CMK (cell line): Measurements from ENCODE around the gene DGCR6.
"Not testable (repeated sequence)": the region's sequence is repeated elsewhere in the genome, so short reads cannot be mapped to it uniquely, and the experiment has no call there.

Experiments used
- DNase-seq: peaks from one replicate; pipeline ENCODE4 v3.0.0-alpha.2; 2010; ENCODE audit warnings: low read depth

Gene DGCR6

DNA sequence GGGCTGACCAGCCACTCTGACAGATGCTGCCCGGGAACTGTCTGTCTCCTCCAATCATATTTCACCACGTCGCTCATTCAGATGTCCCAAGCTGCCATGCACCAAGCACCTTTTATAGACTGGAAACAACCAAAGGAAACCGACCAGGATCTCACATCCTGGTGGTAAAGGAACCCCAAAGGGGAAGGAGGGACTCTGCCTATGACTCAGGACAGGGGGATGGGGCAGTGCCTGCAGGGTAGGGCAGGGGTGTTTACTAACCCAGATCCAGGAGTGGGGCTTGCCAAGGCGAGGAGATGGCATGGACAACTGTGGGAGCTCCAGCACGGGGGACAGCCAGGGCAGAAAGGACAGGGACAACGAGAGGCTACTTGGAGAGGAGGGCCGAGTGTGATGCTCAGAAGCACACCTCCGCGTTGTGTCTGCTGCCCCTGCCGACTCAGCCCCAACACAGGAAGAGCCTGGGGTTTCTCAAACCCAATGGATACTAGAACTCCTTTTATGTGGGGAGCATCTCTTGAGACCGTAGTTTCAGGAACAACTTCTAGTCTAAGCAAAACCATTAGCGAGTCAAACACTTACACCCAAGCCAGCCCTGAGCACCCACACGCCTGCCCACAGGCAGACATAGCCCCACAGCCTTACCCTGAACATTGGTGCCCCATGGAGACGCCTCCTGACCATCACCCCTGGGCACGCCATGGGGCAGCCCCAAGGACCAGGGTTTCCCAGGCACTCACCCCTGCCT, 26.0 kb downstream of the DGCR6 start:
- no peak for DNase-seq

DNA sequence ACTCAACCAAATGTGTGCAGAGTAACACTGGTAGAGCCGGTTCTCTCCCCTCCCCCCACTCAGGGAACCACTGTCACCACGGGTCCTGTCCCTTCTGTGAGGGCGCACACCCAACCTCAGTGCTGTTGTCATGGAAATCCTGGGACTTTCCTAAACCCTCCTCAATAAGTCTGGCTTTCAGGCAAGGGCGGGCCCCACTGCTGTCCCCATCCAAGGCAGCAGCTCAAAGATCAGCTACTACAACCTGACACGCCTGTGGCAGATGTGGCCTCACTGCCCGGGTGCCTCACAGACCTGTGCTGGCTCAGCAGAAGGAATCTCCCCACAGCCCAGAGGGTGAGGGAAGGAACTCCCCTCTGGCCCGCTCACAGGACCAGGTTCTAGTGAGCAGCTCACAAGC, 27.8 kb downstream of the DGCR6 start:
- DNase-seq: no peak

DNA sequence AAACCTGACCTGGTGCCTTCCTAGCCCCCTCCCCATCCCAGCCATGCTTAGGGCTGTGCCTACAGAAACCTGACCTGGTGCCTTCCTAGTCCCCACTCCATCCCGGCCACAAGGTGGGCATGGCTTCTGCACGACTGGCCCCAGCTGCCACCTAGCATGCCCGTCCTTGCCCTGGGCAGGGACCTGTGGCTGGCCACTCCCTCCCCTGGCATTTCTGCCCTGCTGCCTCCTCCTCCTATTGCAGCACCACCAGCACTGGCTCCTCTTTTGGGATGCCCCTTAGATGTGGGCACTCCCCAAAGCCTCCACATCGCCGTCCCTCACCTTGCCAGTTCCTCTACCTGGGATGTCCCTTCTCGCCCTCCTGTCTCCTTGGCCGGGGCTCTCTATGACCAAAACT, 28.6 kb downstream of the DGCR6 start:
- DNase-seq: not testable (repeated sequence)

DNA sequence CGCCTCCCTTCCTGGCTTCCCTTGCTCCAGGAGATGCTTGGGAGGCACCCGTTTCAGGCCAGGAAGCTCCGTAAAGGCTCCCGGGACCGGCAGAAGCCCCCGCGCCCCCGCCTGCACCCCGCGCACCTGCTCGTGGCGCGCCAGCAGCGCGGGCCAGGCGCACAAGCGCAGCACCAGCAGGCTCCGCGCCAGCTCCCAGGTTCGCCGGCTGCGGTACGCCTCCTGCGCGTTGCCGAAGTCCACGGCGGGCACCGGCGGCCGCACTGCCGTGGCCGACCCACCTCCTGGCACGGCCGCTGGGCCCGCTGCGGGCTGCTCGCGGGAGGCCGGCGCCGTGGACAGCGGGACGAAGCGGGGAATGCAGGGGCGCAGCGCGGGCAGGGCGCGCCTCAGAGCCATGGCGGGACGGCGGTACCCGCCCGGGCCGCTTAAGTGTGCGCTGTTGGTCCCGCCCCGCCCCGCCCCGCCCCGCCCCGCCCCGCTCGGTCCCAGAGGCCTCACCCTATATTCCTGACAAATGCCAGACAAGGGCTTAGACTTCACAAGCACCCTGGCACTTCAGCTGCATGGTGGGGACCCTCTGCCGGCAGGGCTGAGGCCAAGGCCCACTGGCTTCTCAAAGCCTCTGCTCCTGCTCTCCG, 29.9 kb downstream of the DGCR6 start, which contains the start of gene PRODH:
Gene PRODH (minus strand): TSS at position 405 of the 641 bp plus-strand sequence. CDS start 6 bp downstream, at position 399.
- no peak for DNase-seq

DNA sequence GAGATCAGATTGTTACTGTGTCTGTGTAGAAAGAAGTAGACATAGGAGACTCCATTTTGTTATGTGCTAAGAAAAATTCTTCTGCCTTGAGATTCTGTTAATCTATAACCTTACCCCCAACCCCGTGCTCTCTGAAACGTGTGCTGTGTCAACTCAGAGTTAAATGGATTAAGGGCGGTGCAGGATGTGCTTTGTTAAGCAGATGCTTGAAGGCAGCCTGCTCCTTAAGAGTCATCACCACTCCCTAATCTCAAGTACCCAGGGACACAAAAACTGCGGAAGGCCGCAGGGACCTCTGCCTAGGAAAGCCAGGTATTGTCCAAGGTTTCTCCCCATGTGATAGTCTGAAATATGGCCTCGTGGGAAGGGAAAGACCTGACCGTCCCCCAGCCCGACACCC, 32.6 kb downstream of the DGCR6 start:
- not testable (repeated sequence) for DNase-seq

DNA sequence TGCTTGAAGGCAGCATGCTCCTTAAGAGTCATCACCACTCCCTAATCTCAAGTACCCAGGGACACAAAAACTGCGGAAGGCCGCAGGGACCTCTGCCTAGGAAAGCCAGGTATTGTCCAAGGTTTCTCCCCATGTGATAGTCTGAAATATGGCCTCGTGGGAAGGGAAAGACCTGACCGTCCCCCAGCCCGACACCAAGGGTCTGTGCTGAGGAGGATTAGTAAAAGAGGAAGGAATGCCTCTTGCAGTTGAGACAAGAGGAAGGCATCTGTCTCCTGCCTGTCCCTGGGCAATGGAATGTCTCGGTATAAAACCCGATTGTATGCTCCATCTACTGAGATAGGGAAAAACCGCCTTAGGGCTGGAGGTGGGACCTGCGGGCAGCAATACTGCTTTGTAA, 41.0 kb downstream of the DGCR6 start:
- not testable (repeated sequence) for DNase-seq

DNA sequence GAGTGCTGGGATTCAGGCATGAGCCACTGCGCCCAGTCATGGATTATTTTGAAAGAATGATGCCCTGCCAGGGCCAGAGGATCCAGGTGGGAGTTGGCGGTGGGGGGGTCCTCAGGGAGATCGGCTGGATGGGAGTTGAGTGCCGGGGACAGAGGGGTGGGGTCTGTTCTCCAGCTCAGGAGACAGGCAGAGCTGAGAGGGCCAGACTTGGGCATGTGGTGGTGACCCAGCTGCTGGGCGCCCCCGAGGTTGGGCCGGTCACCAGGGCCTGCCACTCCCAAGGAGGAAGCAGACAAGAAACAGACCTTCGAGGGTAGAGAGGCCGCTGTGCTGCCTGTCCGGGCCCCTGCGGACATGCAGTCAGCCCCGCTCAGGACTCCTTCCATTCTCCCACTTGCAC, 41.8 kb downstream of the DGCR6 start:
- no peak for DNase-seq

DNA sequence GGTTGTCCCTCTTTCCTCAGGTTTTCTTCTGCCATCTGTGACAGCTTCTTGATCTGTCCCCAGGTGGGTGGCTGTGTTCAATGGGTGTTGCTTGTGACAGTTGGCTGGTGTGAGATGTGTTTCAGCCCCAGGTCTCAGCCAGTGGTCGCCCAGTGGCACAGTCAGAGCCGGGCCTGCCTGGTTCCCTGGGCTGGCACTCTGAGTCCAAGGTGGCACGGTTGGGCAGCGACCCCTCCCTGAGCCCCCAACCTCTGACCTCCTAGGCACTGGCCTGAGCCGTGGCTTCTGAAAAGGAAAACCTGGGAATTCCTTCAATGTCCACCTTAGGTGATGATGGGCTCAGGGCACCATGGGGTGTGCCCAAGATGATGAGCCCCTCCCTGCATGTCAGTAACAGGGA, 44.0 kb downstream of the DGCR6 start:
- DNase-seq: no peak

DNA sequence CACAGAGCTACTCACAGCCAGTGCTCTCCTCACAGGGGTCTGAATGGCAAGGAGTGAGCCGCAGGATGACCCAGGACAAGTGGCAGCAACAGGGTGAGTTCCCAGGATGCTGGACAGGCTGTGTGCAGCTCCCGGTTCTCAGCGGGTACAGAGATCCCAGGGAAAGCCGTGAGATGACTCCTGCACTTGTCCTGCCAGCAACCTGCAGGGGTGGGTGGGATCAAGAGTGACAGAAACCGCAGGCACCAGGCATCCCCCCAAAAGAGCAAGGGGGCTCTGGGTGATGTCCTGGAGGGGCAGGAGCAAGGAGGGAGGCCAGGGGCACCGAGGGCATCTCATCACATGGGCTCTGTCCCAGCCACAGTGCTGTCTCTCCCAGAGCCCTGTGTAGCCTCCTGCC, 45.9 kb downstream of the DGCR6 start:
- DNase-seq: no peak

DNA sequence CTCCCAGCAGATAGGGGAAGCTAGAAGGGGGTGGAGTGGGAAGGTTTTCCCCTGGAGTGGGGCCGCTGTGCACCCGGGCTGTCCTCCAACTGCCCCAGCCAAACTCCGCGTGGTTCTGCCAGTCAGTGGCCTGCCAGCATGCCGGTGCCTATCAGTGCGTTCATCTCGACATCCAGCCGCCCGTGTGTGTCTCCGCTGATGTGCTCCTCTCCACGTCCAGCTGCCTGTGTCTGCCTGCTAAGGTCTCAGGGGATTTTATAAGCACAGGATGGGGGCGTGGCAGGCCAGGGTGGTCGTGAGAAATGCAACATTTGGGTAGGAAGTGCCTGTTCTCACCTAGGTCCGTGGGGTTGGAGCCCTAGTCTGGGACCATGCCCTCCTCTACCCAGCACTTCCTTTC, 47.0 kb downstream of the DGCR6 start:
- not testable (repeated sequence) for DNase-seq

DNA sequence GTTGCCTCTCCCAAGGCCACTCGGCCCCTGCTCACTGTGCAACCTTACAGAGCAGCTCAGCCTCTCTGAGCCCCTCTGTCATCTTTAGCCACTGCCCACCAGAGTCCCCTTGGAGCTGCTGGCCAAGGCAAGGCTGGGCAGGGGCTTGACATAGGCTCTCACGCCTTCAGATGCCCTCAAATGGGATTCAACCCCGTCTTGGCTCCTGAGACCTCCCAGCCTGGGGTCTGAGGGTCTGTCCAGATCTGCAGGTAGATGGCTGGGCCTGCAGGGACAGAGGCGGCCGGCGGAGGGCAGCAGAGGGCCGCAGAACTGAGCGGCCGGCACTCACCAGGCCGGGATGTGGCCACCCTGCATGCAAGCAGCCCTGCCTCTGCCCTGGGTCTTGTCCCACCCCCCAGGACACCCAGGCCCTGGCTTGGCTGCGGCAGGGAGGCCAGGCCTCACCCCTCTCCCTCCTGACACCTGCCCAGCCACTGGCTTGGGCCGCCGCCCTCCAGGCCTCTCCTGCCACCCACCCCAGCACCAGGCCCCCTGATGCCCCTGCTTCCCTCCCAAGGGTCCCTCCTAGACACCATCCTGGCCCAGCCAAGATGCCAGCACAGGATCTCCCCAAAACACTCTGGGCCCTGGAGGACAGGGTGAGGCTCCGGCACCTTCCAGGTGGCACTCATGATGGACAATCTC, 48.3 kb downstream of the DGCR6 start:
- DNase-seq: peak; percentile 17

DNA sequence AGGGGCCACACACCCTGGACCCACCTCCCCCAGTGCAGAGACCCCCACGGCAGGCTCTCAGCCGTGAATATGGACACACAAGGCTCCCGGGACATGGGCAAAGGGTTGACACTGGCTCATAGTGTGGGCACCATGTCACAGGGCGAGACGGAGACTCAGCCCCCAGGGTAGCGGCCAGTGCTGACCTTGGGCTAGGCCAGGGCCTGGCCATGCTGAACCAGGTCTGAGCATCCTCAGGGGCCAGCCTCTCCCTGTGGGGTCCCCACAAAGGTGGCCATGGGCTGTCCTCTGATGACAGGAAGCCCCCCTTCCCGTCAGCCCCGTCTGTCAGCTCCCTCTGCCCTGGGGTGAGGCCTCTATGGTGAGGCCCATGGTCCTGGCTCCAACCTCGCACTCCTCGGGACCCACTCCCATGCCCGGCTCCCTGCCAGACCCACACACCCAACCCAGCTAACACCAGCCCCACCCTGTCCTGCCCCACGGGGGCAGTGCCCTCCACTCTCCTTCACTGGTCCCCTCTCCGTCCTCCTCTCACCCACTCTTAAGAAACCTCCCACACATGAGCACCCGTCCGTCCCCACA, 49.0 kb downstream of the DGCR6 start:
- no peak for DNase-seq

DNA sequence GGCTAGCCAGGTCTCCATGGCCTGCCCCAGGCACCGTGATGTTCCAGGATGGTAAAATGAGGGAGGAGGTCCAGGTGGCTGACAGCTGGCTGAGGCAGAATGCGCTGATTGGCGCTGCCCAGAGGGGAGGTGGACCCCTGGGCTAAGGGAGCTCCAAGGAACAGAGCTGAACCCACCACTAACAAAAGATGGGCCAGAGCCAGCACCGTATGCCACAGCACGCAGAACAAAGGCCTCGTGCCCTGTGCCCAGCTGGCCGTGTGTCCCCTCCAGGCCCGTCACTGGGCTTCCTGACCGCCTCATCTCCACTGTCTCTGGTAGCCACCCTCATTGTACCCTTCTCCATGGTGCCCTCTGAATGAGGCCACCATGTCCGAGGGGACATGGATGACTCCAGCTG, 49.6 kb downstream of the DGCR6 start:
- DNase-seq: no peak

DNA sequence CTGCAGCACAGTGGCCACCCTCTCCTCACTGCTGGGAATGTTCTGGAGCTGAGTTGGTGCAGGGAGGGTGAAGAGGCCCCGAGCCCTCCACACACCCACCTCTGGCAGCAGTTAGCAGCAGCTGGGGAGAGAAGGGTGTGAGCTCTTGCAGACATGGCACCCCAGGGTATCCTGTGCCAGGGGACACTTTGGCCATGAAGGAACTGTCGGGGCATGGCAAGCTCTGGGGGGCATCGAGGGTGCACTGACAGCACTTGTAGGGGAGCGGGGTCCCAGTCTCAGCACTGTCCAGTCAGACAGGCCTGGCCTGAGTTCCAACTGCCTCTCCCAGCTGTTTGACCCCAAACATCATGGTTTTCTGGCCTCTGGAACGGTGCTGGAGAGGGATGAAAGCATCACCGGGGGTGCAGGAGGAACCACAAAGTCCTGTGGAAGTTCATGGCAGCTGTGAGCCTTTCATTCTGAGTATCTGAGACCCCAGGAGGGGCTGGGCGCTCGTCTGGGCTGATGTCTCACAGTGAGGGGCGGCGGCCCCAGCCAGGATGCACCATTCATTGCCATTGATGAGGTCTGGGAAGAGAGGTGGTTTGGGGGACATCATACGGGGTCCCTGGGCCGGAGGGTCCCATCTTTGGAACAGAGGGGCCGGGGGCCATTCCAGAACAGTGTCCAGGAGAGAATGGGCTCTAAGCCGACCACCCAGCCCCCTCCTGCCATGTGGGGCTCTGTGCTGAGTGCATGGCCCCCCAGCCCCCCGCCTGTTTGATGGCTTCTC, 50.2 kb downstream of the DGCR6 start:
- DNase-seq: not testable (repeated sequence)

DNA sequence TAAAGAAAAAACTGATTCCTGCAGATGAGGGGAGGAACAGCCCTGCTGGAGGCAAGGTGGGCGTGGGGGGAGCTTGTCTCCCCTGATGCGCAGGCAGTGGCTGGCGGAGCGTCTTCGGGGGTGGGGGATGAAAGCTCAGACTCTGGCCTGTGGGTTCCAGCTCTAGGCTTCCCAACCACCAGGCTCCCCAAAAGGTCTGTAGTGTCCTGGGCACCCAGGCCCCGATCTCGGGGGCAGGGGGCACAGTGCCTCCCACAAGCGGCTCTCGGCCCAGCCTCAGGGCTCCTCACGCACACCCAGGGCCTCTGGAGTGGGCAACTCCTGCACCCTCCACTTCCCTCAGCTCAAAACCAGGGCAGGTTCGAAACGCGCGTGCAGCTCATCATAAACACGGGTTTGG, 50.8 kb downstream of the DGCR6 start:
- not testable (repeated sequence) for DNase-seq

DNA sequence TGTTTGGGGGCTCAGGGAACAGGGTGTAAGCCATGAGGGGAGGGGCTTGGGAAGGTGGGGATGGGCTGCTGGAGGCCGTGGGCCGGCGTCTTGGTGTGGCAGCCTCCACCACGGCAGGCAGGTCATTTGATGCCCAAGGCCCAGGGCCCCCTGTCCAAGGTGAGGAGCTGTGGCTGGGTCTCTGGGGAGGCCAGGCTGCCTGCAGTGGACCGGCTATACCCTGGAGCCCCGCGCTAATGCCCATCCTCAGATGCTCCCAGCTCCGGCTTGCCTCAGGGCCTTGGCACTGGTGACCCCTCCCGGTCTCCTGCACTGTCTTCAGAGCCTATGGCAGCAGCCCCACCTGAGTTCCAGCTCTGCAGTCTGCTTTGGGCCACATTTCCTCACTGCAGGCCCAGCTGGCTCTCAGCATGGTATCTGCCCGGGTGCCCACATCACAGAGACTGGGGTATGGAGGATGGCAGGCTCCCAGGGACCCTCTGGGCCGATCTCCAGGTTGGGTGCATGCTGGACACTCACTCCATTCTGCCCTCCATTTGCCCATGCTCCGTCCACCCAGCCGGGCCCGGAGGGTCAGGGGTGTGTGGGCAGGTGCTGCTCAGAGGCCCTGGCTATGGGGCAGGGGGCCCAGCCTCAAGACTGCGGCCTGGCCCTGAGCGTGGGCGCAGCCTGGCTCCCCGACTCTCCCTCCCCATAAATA, 51.7 kb downstream of the DGCR6 start:
- not testable (repeated sequence) for DNase-seq

DNA sequence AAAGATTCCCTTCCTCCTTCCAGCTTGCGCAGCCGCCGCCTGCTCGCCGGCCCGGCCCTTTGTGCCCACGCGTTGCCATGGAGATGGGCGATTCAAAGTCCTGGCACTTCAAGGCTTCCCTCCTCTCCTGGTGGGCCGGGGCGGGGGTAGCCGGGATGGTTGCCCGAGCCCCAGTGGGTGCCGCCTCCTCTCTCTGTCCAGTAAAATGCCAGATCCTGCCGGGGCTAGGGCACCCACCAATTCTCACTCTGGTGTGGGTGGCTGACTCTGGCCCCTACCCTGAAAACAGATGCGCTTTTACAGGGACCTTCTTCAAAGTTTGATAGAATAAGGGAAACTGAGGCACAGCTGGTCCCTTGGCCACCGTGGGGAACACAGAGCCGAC, 52.2 kb downstream of the DGCR6 start:
- not testable (repeated sequence) for DNase-seq

DNA sequence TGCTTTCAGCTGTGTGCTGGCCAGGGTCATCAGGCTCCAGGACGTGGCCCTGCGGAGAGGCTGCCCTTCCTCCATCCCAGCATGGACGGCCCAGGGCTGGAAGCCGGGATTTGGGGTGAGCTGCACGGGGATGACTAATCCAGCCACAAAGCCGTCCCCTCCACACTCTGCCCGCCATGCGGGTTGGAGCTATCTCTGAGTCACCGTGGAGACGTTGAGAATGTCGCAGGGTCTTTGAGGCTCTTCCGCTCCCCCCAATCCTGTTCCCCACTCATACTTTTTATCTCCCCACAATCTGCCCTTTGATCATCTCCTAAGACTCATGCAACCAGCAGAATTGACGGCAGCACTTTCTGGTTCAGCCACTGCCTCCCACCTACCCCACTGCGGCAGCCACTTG, 52.6 kb downstream of the DGCR6 start:
- DNase-seq: not testable (repeated sequence)

DNA sequence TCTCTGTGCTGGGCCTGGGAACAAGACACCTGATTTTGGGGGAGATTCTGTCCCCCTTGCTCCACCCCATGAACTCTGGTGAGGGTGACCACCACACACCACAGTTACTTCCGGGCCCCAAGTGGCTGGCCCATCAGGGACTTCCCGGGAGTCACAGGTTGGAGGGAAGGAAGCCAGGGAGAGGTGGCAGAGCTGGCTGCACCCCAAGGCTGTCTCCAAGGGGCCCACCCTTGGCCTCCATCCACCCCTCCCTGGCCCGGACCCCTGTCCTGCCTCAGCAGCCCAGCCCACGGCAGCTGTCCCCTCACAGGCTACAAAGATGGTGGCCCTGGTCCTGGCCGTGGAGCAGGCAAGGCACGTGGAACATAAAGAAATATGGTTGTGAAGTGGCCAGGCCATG, 53.1 kb downstream of the DGCR6 start:
- not testable (repeated sequence) for DNase-seq

DNA sequence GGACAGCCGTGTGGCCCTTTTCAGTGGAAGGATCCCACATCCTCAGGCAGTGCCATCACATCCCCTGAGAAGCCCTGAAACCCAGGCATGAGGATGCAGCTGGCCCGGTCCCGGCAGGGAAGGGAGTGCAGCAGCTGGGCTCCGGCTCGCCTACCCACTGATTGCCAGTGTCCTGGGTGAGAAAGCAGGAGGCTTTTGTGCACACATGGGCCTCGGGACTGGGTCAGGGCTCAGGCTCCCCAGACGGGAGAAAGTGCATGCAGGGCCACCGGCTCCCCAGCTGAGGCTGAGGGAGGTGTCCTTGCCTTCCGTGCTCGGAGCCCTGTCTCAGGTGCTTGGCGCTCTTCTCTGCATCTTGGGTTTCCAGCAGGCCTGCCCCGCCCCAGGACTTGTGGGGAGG, 53.6 kb downstream of the DGCR6 start:
- DNase-seq: not testable (repeated sequence)

DNA sequence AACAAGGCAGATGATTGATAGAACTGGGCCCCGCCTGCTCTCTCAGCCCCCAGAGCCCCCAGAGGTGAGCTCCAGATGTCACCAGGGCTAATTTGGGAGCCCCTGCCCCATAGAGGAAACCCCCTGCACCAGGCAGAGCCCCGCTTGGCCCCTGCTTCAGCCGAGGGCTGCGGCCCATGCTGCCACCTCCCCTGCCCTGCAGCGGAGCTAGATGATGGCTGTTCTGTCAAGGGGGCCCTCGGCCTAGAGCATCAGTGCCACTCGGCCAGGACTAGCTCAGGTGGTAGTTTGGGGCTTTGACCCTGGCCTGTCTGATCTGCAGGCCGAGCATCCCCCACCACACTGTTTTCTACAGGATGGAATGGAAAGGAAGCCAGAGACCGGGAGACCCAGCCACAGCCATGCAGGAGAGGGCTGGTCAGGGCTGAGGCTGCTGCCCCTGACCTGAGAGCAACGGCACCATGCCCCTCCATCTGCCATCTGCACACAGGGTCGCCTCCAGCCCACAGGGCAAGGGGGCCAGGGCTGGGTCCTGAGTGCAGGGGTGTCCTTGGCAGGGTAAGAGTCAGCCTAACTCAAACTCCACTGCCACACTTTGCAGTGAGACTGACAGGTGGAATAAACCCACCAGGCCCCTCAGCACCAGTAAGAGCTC, 54.2 kb downstream of the DGCR6 start:
- not testable (repeated sequence) for DNase-seq
